Uterus (tissue), 2 donors: ENCODE measurements around the gene TIMP3.

Experiments
- POLR2A ChIP-seq, 2 donors: fragments of 450-650 bp; IDR thresholded peaks; one replicate each; pipeline ENCODE4 v1.6.1; 2016; ENCODE audit warnings: antibody characterized with exemption in 2 of 2, mild to moderate bottlenecking in 1 of 2, moderate library complexity in 1 of 2
- TF ChIP-seq, protein P1 (sequence below), 4 experiments: fragments of 200-600 bp in 2 of 4; fragments of 450-650 bp in 2 of 4; sonication (generic) in 2 of 4; IDR thresholded peaks; one replicate each; pipeline ENCODE4 v1.5.1; 2016 to 2019; ENCODE audit warnings: antibody characterized with exemption in 4 of 4, mild to moderate bottlenecking in 2 of 4, moderate library complexity in 1 of 4

DNA sequence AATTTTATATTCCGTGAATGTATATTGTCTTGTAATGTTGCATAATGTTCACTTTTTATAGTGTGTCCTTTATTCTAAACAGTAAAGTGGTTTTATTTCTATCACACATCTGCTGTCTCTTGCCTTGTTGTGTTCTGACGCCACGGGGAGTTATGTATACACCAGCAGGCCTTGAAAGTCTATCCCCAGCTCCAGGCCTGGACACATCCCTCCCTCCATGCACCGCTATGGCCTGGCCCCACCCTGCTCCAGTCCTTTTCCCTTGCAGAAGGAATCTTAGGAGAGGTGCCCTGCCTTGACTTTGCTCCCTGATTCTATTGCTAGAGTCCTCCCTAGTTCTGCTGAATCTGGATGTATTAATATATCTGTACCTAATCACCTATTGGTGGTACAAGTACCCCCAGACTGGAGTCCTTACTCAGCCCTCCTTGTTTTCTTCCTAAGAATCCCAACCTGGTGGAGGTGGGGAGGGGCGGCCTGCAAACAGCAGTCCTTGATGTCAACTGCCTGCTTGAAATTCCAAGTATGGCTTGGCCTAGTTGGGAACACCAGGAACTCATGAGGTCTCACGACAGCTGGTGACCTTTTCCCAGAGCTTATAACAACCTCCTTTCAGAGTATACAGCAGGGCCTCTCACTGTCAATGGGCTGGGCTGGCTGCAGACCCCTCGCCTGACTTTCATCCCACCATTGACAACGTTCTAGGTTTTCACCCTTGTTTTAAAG lies 61.6 kb downstream of the TIMP3 start:
- TF ChIP-seq, protein P1, sequence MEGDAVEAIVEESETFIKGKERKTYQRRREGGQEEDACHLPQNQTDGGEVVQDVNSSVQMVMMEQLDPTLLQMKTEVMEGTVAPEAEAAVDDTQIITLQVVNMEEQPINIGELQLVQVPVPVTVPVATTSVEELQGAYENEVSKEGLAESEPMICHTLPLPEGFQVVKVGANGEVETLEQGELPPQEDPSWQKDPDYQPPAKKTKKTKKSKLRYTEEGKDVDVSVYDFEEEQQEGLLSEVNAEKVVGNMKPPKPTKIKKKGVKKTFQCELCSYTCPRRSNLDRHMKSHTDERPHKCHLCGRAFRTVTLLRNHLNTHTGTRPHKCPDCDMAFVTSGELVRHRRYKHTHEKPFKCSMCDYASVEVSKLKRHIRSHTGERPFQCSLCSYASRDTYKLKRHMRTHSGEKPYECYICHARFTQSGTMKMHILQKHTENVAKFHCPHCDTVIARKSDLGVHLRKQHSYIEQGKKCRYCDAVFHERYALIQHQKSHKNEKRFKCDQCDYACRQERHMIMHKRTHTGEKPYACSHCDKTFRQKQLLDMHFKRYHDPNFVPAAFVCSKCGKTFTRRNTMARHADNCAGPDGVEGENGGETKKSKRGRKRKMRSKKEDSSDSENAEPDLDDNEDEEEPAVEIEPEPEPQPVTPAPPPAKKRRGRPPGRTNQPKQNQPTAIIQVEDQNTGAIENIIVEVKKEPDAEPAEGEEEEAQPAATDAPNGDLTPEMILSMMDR (IDR thresholded peaks at IDR 0.05): no peak
- TF ChIP-seq POLR2A (IDR thresholded peaks at IDR 0.05): no peak
